ENCODE results near the gene WDR27.

DNA sequence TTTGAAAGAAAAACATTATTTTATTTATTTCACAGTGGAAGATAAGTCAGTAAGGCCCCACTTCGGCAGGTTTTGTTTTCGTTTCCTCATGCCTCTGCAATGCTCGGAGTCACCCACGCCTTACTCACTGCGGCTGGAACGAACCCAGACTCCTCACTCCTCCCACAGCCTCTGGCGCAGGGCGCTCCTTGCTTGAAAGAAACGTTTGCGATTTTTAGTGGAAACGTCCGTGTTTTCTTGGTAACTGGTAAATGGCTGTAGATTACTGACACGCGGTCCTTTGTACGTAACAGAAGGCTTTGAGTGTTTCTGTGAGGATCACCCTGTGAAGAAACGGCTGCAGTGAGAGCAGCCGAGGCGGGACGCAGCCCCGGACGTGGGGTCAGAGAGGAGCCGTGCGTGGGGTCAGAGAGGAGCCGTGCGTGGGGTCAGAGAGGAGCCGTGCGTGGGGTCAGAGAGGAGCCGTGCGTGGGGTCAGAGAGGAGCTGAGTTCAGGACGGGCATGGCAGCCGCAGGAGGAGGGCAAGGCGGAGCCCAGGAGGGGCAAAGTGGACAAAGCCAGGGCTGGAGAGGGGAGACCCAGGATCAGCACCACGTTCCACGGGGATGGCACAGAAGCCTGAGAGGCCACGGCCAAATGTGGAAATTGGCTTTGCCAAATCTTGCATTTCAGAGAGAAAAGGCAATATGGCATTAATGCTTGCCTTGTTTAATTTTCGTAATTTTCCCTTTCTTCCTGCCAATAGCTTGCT is 249.5 kb downstream of the WDR27 start:
- TF ChIP-seq, protein P1, sequence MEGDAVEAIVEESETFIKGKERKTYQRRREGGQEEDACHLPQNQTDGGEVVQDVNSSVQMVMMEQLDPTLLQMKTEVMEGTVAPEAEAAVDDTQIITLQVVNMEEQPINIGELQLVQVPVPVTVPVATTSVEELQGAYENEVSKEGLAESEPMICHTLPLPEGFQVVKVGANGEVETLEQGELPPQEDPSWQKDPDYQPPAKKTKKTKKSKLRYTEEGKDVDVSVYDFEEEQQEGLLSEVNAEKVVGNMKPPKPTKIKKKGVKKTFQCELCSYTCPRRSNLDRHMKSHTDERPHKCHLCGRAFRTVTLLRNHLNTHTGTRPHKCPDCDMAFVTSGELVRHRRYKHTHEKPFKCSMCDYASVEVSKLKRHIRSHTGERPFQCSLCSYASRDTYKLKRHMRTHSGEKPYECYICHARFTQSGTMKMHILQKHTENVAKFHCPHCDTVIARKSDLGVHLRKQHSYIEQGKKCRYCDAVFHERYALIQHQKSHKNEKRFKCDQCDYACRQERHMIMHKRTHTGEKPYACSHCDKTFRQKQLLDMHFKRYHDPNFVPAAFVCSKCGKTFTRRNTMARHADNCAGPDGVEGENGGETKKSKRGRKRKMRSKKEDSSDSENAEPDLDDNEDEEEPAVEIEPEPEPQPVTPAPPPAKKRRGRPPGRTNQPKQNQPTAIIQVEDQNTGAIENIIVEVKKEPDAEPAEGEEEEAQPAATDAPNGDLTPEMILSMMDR (IDR thresholded peaks at IDR 0.05) = no peak
- TF ChIP-seq POLR2A (IDR thresholded peaks at IDR 0.05) (no peak), POLR2AphosphoS5 (IDR thresholded peaks at IDR 0.05; ENCODE audit: insufficient read depth in 1 of 2, low read depth in 1 of 2) (peak; percentile 33 to 50)
